AG04449 (cell line): ENCODE measurements around the gene TRABD2B.

ENCODE experiments used
- CTCF ChIA-PET: fragments of 350-600 bp; formaldehyde crosslinking; extraction: SDS; loops from one replicate; lab custom pipeline; 2021; ENCODE audit warnings: antibody characterized with exemption; lab: Yijun Ruan, JAX
- POLR2A ChIA-PET: fragments of 400-600, 350-600 bp; formaldehyde crosslinking; extraction: SDS; loops from one replicate; lab custom pipeline; 2020; ENCODE audit warnings: antibody characterized with exemption, inconsistent platforms; lab: Yijun Ruan, JAX
- DNase-seq: peaks from one replicate; pipeline ENCODE4 v3.0.0-alpha.2; 2010; ENCODE audit warnings: low read depth, low spot score
- H3K4me3 ChIP-seq: 2 replicates; pipeline ENCODE4 v1.5.1; 2011; ENCODE audit warnings: low read depth, mild to moderate bottlenecking, control low read depth, low read length
- CTCF ChIP-seq: IDR thresholded peaks from one replicate; pipeline ENCODE4 v1.5.1; 2011; ENCODE audit warnings: mild to moderate bottlenecking, moderate library complexity, low read length, control low read depth, inconsistent platforms; ENCODE audit not compliant: insufficient read depth; ENCODE audit errors: missing control alignments

TRABD2B gene

GRCh38 chr1:47817861-47818260 lies 179.3 kb downstream of the TRABD2B start:
- no peak for DNase-seq
- ChIA-PET CTCF (no interaction called here), POLR2A (no interaction called here)
- no peak for TF ChIP-seq CTCF
- no peak overlapping the region for H3K4me3 ChIP-seq

GRCh38 chr1:47816325-47817071 lies 180.7 kb downstream of the TRABD2B start:
- ChIA-PET CTCF (no interaction called here), POLR2A (no interaction called here)
- no peak for DNase-seq
- no peak for TF ChIP-seq CTCF
- no peak overlapping the region for H3K4me3 ChIP-seq

- ChIA-PET CTCF (no interaction called here), POLR2A (no interaction called here)
- no peak for TF ChIP-seq CTCF
- DNase-seq = no peak
- H3K4me3 ChIP-seq = no peak overlapping the region
Measured at GRCh38 chr1:47814612-47815395, 182.4 kb downstream of the TRABD2B start.

- ChIA-PET POLR2A (no interaction called here), CTCF (no interaction called here)
- no peak for DNase-seq
- H3K4me3 ChIP-seq = no peak overlapping the region
- TF ChIP-seq CTCF = no peak
Measured at GRCh38 chr1:47813970-47814369, 183.2 kb downstream of the TRABD2B start.

GRCh38 chr1:47812904-47813514 lies 184.2 kb downstream of the TRABD2B start:
- POLR2A ChIA-PET = no interaction called here
- DNase-seq = no peak
- H3K4me3 ChIP-seq = no peak overlapping the region
- CTCF ChIA-PET = interaction anchor here (1.1 kb wide), 1 partner anchor 10 kb away, joined by 3 read pairs; no protein-coding TSS in a partner anchor
- no peak for TF ChIP-seq CTCF
